ENCODE results near the gene EXOC1L.
"Not testable (repeated sequence)": the region's sequence is repeated elsewhere in the genome, so short reads cannot be mapped to it uniquely, and the experiment has no call there.

The EXOC1L gene

GRCh38 chr4:55838952-55839351, 19.4 kb downstream of the EXOC1L start:
- DNase-seq, result no peak

- DNase-seq, result no peak
Measured at GRCh38 chr4:55840956-55841355, 21.4 kb downstream of the EXOC1L start.

GRCh38 chr4:55841373-55842239, 22.0 kb downstream of the EXOC1L start:
- DNase-seq, result not testable (repeated sequence)

GRCh38 chr4:55842312-55842711, 22.7 kb downstream of the EXOC1L start:
- not testable (repeated sequence) for DNase-seq

- DNase-seq, result no peak
Measured at GRCh38 chr4:55849724-55850123, 30.1 kb downstream of the EXOC1L start.

- DNase-seq, result no peak
Measured at GRCh38 chr4:55851885-55852284, 32.3 kb downstream of the EXOC1L start.

- DNase-seq, result peak; percentile 99
Measured at GRCh38 chr4:55853484-55854046, 34.0 kb downstream of the EXOC1L start, which contains the start of gene EXOC1. TSS of gene EXOC1 (plus strand) at chr4:55853648. CDS start at chr4:55858324, 4,676 bp downstream.

- peak; percentile 41 for DNase-seq
Measured at GRCh38 chr4:55854129-55854528, 34.5 kb downstream of the EXOC1L start.

- DNase-seq, result no peak
Measured at GRCh38 chr4:55857586-55857985, 38.0 kb downstream of the EXOC1L start.

GRCh38 chr4:55859711-55860110, 40.1 kb downstream of the EXOC1L start:
- no peak for DNase-seq

- DNase-seq, result no peak
Measured at GRCh38 chr4:55864577-55865223, 45.1 kb downstream of the EXOC1L start.

- DNase-seq, result no peak
Measured at GRCh38 chr4:55865228-55865806, 45.7 kb downstream of the EXOC1L start.

- peak; percentile 41 for DNase-seq
Measured at GRCh38 chr4:55866290-55866907, 46.8 kb downstream of the EXOC1L start.

GRCh38 chr4:55866973-55867574, 47.5 kb downstream of the EXOC1L start:
- DNase-seq, result peak; percentile 89

- no peak for DNase-seq
Measured at GRCh38 chr4:55868581-55869090, 49.0 kb downstream of the EXOC1L start.

- no peak for DNase-seq
Measured at GRCh38 chr4:55871299-55871800, 51.8 kb downstream of the EXOC1L start.

GRCh38 chr4:55874831-55875230, 55.2 kb downstream of the EXOC1L start:
- DNase-seq, result no peak

- DNase-seq, result no peak
Measured at GRCh38 chr4:55876387-55876786, 56.8 kb downstream of the EXOC1L start.

GRCh38 chr4:55879224-55879623, 59.6 kb downstream of the EXOC1L start:
- no peak for DNase-seq

GRCh38 chr4:55880652-55881280, 61.2 kb downstream of the EXOC1L start:
- DNase-seq, result no peak

GRCh38 chr4:55884093-55884850, 64.7 kb downstream of the EXOC1L start:
- DNase-seq, result peak; percentile 18

Data from hematopoietic multipotent progenitor cell treated with erythropoietin and hydrocortisone succinate and interleukin-3 and kit ligand, for 6 days (in vitro differentiated cells).